NT2/D1 (cell line): ENCODE measurements around the gene ELMOD3.

Experiments used
- SUZ12 ChIP-seq: IDR thresholded peaks from 2 replicates; pipeline ENCODE4 v1.6.1; 2011; ENCODE audit not compliant: insufficient read length, insufficient read depth; ENCODE audit errors: extremely low read depth
- YY1 ChIP-seq: IDR thresholded peaks from 2 replicates; pipeline ENCODE4 v1.6.1; 2011; ENCODE audit not compliant: insufficient read length, insufficient read depth
- ZNF274 ChIP-seq: IDR thresholded peaks from 2 replicates; pipeline ENCODE4 v1.6.1; 2011; ENCODE audit warnings: mild to moderate bottlenecking, low read depth, low read length

DNA sequence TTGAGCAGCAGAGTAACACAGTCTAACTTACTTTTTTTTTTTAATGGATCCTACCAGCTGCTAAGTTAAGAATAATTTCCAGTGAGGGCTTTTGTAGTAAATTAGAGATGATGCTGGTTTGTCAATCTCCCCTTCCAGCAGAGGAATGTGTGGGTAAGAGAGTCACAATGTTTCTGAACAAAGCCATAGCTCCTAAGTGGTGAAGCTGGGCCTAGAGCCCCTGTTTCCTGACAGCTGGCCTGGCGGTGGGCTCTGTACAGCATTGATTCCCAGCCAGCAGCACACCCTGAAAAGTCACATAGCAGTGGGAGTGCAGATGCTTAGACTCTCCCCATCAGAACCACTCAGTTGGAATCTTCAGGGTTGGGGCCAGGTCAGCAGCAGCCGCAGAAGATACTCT, 31.2 kb downstream of the ELMOD3 start:
- TF ChIP-seq ZNF274 (no peak), YY1 (no peak), SUZ12 (no peak)
